ENCODE results near the gene GRIK2.

- no peak for TF ChIP-seq EZH2 (IDR thresholded peaks at IDR 0.05; ENCODE audit: borderline replicate concordance, low read length)
- TF ChIP-seq CTCF (conservative IDR thresholded peaks at IDR 0.05 in 1 of 2, IDR thresholded peaks at IDR 0.05 in 1 of 2; ENCODE audit: extremely low read depth in 1 of 2, insufficient read depth in 1 of 2, low read depth in 1 of 2, low read length in 2 of 2): no peak
Observed at GRCh38 chr6:101845172-101845571, 451.7 kb downstream of the GRIK2 start.

All from mammary epithelial cell (primary cell).